Measurements from ENCODE around the gene UCK2.

UCK2 gene

GRCh38 chr1:165905853-165906252 is 78.4 kb downstream of the UCK2 start:
- no peak for DNase-seq

- DNase-seq, result no peak
Observed at GRCh38 chr1:165907256-165907857, 79.9 kb downstream of the UCK2 start.

GRCh38 chr1:165910764-165911421 is 83.5 kb downstream of the UCK2 start:
- no peak for DNase-seq

GRCh38 chr1:165911609-165912281 is 84.3 kb downstream of the UCK2 start:
- no peak for DNase-seq

- no peak for DNase-seq
Observed at GRCh38 chr1:165912638-165913037, 85.2 kb downstream of the UCK2 start.

- no peak for DNase-seq
Observed at GRCh38 chr1:165914136-165914798, 86.9 kb downstream of the UCK2 start.

- DNase-seq, result no peak
Observed at GRCh38 chr1:165915480-165915879, 88.1 kb downstream of the UCK2 start.

- DNase-seq, result no peak
Observed at GRCh38 chr1:165915932-165916348, 88.5 kb downstream of the UCK2 start.

- no peak for DNase-seq
Observed at GRCh38 chr1:165917166-165917565, 89.8 kb downstream of the UCK2 start.

- no peak for DNase-seq
Observed at GRCh38 chr1:165924117-165924516, 96.7 kb downstream of the UCK2 start.

GRCh38 chr1:165925498-165926079 is 98.2 kb downstream of the UCK2 start:
- no peak for DNase-seq

- DNase-seq, result no peak
Observed at GRCh38 chr1:165927169-165927568, 99.8 kb downstream of the UCK2 start.

- DNase-seq, result no peak
Observed at GRCh38 chr1:165928075-165928731, 100.8 kb downstream of the UCK2 start.

- no peak for DNase-seq
Observed at GRCh38 chr1:165930961-165931360, 103.5 kb downstream of the UCK2 start.

- DNase-seq, result no peak
Observed at GRCh38 chr1:165933446-165934170, 106.2 kb downstream of the UCK2 start.

- no peak for DNase-seq
Observed at GRCh38 chr1:165936542-165936941, 109.1 kb downstream of the UCK2 start.

- no peak for DNase-seq
Observed at GRCh38 chr1:165937829-165938228, 110.4 kb downstream of the UCK2 start.

- no peak for DNase-seq
Observed at GRCh38 chr1:165938844-165939243, 111.4 kb downstream of the UCK2 start.

- DNase-seq, result no peak
Observed at GRCh38 chr1:165941531-165941930, 114.1 kb downstream of the UCK2 start.

- DNase-seq, result peak; percentile 25
Observed at GRCh38 chr1:165942062-165942461, 114.6 kb downstream of the UCK2 start.

GRCh38 chr1:165942927-165943597 is 115.6 kb downstream of the UCK2 start:
- no peak for DNase-seq

- no peak for DNase-seq
Observed at GRCh38 chr1:165945911-165946310, 118.5 kb downstream of the UCK2 start.
